K562 (cell line): ENCODE data around the gene SEPTIN12.

ENCODE experiments used
- E2F1 ChIP-seq: sonication (generic); formaldehyde crosslinking; IDR thresholded peaks from 2 replicates; pipeline ENCODE4 v1.8.1; 2023; ENCODE audit warnings: mild to moderate bottlenecking, missing genetic modification reagents, moderate library complexity
- ZNF143 ChIP-seq: sonication (generic); formaldehyde crosslinking; IDR thresholded peaks from 2 replicates; pipeline ENCODE4 v1.9.0; 2022; ENCODE audit warnings: mild to moderate bottlenecking, missing genetic modification reagents

- TF ChIP-seq E2F1 (CRISPR knock-in tag): no peak
- no peak for TF ChIP-seq ZNF143 (CRISPR knock-in tag)
Measured at GRCh38 chr16:4803898-4804762, 16.0 kb upstream of the SEPTIN12 start.
